Stimulated activated CD8-positive, alpha-beta memory T cell treated with anti-CD3 and anti-CD28 coated beads, Interleukin-7, amount 100 ng/mL, for 4 hours (primary cell): ENCODE measurements around the gene BUB1B.
A peak's percentile ranks its signal among the peaks of the same experiment; 100 is the strongest.
"Not testable (repeated sequence)": the region's sequence is repeated elsewhere in the genome, so short reads cannot be mapped to it uniquely, and the experiment has no call there.

Experiments used
- DNase-seq, 2 donors: peaks; one replicate each; pipeline ENCODE4 v3.0.0-alpha.2; 2020; ENCODE audit warnings: low read depth in 2 of 2

The BUB1B gene, protein sequence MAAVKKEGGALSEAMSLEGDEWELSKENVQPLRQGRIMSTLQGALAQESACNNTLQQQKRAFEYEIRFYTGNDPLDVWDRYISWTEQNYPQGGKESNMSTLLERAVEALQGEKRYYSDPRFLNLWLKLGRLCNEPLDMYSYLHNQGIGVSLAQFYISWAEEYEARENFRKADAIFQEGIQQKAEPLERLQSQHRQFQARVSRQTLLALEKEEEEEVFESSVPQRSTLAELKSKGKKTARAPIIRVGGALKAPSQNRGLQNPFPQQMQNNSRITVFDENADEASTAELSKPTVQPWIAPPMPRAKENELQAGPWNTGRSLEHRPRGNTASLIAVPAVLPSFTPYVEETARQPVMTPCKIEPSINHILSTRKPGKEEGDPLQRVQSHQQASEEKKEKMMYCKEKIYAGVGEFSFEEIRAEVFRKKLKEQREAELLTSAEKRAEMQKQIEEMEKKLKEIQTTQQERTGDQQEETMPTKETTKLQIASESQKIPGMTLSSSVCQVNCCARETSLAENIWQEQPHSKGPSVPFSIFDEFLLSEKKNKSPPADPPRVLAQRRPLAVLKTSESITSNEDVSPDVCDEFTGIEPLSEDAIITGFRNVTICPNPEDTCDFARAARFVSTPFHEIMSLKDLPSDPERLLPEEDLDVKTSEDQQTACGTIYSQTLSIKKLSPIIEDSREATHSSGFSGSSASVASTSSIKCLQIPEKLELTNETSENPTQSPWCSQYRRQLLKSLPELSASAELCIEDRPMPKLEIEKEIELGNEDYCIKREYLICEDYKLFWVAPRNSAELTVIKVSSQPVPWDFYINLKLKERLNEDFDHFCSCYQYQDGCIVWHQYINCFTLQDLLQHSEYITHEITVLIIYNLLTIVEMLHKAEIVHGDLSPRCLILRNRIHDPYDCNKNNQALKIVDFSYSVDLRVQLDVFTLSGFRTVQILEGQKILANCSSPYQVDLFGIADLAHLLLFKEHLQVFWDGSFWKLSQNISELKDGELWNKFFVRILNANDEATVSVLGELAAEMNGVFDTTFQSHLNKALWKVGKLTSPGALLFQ

DNA sequence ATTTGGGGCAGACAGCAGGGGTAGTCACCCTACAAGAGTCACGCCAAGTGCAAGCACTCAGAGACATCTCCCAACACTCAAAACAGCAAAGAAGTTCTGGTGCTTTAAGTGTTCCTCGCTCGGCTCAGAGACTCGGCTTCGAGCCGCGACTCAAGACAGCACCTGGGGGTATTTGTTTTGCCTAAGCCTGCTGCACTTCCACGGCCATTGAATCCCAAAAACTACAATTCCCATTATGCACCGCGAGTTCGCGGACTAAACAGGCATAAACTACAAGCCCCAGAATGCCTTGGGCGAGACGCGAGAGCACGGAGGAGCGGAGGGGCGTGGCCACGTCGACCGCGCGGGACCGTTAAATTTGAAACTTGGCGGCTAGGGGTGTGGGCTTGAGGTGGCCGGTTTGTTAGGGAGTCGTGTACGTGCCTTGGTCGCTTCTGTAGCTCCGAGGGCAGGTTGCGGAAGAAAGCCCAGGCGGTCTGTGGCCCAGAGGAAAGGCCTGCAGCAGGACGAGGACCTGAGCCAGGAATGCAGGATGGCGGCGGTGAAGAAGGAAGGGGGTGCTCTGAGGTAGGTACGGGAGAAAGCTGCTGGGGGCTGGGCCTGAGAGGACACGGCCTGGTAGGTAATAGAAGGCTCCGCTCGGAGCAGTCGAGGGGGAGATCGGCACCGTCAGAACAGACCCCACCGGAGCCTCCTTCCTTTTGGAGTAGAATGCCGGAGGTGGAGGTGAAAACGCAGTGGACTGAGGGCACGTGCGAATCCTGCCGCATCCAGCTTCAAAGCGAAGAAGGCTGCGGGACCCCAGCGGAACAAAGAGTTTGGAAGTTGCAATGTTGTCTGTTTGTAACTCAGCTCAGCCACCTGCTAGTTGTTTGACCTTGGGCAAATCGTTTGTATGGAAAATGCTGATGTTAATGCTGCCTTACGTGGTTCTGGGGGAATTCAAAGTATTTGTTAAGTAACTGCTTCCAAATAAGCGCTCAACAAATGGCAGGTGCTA, at the start of gene BUB1B:
Gene BUB1B, plus strand, starts transcription at position 381 of the 1,000 bp plus-strand sequence. Its CDS starts 152 bp downstream, at position 533.
- DNase-seq, result peak; percentile 82

DNA sequence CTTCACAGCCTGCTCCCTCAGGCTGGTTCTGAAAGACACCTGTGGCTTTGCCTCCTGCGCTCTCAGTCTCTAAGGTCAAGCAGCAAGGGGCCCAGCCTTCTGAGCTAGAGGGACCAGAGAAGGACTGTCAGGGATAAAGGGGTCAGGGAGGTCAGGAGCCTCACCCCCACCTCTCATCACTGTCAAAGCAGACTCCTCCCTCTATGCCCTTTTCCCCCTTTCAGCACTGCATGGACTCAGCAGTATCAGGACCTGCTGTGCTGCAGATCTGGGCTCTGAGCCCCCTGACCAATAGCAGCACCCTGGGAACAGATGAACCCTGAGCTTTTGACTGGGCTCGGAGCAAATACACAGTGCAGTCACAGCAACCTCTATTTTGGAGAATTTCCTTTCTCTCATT, 49.0 kb upstream of the BUB1B start:
- DNase-seq, result no peak

DNA sequence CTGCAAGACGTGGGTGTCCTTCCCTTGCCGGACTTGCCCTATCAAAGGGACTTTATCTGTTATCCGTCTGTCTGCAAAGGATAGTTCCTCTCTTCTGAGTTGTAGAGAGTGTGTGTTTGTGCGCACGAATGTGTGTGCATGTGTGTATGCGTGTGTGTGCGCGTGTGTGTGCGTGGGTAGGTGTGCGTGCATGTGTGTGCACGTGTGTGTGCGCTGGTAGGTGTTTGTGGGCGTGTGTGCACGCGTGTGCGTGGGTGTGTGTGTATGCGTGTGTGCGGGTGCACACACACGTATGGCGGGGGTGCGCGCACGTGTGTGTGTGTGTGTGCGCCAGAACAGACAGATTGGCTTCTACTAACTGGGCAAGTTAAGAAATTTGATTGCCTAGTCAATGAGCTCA, 48.1 kb upstream of the BUB1B start:
- DNase-seq, result no peak

DNA sequence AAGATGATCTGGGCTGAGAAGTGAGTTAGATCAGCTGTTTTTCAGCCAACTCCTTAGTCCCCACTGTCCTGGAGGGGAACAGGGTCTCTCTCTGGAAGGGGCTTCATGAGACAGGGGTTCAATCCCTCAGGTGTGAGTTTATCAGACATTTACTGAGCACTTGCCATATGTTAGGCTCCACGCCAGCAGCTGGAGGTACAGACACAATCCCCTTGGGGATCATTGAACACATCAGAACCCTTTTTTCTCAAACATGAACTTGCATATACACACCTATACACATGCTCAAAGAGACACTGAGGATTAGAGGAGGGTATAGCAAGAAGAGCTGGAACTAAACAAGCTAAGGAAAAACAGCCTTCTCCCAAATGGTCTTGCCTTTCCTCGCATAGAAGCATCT, 46.7 kb upstream of the BUB1B start:
- no peak for DNase-seq

DNA sequence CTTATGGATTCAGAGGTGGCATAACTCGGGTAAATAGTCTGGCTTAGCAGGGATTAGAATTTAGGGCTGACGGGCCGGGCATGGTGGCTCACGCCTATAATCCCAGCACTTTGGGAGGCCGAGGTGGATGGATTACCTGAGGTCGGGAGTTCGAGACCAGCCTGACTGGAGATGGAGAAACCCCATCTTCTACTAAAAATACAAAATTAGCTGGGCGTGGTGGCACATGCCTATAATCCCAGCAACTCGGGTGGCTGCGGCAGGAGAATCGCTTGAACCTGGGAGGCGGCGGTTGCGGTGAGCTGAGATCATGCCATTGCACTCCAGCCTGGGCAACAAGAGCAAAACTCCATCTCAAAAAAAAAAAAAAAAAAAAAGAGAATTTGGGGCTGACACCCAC, 45.8 kb upstream of the BUB1B start:
- not testable (repeated sequence) for DNase-seq

DNA sequence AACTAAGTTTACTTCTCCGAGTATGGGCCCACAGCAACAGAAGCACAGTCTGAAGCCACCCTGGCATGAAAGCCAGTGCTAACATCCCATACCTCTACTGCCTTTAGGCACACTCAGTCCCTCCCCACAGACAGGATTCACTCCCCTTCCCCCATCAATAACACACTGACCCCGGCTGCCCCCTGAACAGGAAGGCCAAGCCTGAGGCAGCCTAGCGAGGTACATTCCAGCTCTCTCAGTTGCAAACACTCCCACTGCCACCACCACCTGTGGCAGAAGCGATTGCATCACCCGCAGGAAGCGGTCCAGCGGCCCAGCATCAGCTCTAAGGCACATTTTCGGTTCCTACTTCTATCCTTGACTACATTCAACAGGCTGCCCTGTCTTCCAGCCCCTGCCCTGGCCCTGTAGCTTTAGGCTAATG, 45.2 kb upstream of the BUB1B start:
- peak in 1 of 2 donors; percentile 32 for DNase-seq

DNA sequence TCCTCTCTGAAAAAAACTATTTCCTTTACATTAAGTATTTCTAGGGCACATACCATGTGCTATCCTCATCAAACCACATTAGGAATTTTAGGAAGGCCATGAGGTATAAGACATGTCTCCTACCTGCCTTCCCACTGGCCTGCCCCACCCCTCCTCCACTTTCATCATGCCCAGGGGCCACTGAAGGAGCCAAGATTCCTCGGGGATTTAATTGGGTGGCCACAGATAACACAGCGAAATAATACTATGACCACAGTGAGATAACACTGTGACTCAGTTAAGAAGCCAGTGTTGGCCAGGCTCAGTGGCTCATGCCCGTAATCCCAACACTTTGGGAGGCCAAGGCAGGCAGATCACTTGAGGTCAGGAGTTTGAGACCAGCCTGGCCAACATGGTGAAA, 42.4 kb upstream of the BUB1B start:
- no peak for DNase-seq

DNA sequence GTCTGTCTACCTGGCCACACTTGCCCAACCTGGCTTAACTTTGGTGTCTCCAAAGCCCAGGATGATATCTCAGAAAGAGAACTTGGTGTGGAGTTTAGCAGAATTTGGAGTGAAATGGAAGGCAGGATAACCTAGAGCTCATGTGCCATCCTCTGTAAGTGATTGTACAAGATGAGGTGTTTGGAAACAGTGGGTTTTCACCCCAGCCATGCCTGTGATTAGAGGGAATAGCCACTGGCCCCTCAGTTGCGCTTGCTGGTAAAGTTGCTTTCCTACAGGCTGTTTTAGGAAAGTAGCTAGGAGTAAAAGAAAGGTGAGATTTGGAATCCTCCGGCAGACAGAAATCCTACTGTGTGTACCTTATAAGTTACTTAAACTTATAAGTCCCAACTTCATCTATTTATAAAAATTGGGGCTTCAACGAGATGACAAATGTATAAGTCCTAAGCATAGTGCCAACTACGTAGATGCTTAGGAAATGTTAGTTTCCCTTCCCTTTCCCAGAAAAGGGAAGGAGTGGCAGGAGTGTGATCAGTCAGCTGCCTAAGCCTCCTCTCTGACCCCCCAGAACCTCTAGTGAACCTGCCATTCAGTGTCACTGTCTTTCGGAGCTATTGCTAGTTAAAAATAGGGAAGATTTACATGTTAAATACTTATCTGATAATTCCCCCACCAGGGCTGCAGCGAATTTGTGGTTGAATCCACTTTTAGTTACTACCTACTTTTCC, 38.8 kb upstream of the BUB1B start:
- DNase-seq, result no peak

DNA sequence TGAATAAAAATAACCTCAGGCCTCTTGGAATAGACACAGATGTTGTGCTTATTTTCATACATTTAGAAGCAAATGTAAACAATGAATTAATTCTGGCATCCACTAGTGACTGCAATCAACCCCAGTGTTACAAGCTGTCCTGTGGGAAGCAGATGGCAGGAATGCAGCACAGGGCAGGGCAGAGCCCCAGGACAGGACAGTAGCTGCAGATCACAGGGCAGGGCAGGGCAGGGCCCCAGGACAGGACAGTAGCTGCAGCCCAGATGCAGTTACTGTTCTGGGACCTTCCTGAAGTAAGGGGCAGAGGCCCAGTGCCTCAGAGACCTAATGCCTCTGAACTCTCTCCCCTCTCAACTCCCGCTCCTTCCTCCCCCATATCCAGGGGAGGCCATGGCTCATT, 37.9 kb upstream of the BUB1B start:
- not testable (repeated sequence) for DNase-seq

DNA sequence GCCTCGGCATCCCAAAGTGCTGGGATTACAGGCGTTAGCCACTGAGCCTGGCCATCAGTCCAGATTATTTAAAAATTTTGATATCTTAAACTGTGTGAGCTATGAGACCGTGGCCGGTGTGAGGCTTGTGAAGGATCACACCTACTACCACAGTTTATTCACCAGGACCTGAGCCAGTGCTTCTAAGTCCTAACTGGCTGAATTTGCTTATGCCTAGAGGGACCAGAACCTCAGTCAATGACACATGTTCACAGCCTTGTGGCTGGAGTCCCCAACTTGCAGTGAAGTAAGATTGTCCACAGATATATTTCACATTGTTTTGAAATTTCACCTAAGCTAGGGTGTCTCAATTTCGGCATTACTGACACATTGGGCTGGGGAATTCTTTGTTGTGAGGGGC, 37.0 kb upstream of the BUB1B start:
- not testable (repeated sequence) for DNase-seq

DNA sequence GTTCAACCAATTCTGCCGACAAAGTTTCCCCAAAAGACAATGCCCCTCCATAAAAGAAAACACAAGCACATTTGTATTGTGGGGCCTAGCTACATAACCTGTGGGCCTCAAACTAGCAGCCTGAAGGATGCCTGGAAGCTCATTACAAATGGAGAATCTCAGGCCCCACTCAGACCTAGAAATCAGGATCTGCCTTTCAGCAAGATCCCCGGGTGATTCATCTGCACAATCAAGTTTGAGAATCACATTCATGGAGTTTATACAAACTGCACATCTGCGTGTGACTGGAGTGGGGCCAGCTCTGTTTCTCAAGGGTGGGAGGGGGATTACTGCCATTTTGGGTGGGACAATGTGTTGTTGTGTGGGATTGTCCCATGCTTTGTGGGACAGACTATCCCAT, 36.5 kb upstream of the BUB1B start:
- DNase-seq, result not testable (repeated sequence)

DNA sequence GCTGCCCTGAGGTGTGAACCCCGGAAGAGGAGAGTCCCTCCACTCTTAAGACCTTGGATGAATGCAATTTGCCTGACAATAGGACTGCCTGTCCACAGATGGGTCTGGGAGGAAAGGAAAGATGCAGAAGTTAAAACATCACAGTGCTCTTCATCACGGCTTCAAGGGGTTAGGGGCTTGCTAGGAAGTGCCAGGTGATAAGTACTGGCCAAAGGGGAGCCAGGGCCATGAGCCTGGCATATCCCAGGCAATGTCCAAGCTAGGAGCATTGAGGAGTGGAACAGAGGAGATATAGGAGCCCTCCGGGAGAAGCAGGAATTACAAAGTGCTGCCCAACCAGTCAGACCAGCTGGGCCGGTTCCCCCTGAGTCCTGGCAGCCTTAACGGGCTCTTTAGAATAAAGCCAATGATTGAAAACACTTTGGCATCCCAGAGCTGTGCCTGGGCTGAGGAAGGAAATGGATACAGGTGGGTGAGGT, 36.0 kb upstream of the BUB1B start:
- not testable (repeated sequence) for DNase-seq

DNA sequence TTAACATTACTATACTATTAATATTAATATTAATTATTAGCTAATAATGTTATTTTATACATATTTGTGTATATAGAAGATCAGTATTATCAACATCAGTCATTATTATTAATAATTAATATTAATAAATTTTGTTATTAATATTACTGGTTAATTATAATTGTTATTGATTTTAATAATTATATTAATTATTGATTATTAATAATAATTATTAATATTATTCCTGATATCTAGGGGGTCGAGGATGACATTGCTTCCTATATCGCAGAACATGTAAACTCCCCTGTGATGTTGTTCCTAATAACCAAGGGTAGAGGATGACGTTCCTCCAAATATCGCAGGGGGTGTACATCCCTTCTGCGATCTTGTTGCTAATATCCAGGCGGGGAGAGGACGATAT, 34.9 kb upstream of the BUB1B start:
- DNase-seq, result no peak

DNA sequence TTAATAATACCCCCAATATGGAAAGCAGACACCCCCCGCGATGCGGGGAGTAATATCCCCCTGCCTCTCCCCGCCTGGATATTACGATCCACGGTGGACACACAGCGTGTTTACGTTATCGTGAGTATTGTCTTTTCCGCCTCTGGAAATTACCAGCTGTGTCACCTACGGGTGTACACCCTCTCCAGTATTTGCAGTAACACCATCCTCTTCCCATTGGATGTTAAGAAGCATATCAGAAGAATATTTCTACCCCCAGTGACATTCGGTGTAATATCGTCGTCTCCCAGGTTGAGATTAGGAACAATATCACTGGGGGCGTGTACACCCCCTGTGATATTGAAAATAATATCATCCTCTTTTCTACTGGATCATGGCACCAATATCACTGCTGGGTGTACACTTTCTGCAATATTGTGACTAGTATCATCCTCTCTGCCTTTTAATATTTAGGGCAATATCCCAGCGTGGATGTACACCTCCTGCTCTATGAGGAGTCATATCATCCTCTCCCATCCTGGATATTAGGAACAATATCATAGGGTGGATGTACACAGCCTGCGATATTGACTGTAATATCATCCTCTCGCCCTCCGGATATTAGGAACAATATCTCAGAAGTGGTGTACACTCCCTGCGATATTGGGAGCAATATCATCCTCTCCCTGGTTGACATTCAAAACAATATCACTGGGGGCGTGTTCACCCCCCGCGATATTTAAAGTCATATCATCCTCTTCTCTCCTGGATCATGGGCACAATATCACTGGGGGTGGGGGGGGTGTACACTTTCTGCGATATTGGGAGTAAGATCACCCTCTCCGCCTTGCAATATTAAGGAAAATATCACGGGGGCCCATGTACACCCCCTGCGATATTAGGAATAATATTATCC, 31.9 kb upstream of the BUB1B start:
- DNase-seq, result no peak

DNA sequence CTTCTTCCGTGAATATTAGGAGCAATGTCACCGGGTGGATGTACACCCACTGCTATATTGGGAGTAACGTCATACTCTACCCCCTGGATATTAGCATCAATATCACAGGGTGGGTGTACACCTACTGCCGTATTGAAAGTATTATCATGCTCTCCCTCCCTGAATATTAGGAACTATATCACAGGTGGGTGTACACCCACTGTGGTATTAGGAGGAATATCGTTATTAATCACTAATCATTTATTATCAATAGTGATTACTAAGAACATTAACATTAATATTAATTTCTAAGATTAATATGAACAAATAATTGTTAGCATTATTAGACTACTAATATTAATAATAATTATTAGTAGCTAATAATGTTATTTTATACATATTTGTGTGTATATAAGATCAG, 30.8 kb upstream of the BUB1B start:
- no peak for DNase-seq

DNA sequence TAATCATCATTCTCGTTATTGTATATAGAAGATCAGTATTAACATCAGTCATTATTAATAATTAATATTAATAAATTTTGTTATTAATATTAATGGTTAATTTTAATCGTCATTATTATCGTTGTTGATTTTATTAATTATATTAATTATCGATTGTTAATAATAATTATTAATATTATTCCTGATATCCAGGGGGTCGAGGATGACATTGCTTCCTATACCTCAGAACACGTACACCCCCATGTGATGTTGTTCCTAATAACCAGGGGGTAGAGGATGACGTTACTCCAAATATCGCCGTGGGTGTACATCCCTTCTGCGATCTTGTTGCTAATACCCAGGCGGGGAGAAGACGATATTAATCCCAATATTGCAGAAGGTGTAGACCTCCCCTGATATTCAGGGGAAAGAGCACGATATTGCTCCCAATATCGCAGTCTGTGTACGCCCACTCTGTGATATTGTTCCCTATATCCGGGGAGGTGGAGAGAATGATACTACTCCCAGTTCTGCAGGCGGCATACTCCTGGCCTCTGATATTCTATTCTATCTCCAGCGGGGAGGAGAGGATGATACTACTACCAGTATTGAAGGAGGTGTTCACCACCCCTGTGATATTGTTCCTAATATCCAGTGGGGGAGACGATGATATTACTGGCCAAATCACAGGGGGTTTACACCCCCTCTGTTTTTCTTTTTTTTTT, 29.9 kb upstream of the BUB1B start:
- no peak for DNase-seq

DNA sequence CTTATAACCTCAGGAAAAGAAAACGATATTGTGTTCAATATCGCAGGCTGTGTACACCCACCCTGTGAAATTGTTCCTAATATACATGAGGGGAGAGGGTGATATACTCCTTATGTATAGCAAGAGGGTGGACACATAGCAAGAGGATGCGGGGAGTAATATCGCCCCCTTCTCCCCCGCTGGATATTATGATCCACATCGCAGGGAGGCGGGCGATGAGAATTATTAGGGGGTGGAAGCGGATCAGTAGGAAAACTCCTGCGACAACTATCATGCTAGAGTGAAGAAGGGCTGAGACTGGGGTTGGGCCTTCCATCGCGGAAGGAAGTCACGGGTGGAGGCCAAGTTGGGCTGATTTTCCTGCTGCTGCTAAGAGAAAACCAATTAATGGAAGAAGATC, 27.3 kb upstream of the BUB1B start:
- no peak for DNase-seq

DNA sequence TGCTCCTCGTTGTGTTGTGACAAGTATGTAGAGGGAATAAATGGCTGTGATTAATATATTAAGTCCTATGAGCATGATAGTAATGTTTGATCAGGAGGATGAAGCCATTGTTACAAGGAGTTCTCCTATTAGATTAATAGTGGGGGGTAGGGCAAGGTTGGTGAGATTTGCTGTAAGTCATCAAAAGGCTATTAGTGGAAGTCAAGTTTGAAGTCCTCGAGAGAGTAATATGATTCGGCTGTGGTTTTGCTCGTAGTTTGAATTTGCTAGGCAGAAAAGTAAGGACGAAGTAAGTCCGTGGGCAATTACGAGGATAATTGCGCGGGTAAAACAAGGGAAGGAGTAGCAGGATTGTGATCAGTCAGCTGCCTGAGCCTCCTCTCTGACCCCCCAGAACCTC, 26.0 kb upstream of the BUB1B start:
- no peak for DNase-seq
